Hepatocyte (in vitro differentiated cells): Measurements from ENCODE around the gene EEF1AKMT3. TPM values are rescaled to one million over a fixed set of nuclear protein-coding genes. Genes with fewer than 3 reads are reported as not detected.

Experiments
- DNase-seq: peaks from one replicate; pipeline ENCODE4 v3.0.0-alpha.2; 2016; ENCODE audit warnings: low spot score
- H2AFZ ChIP-seq: fragments of 200-600 bp; sonication (generic); 2 replicates; pipeline ENCODE4 v1.6.0; 2016; ENCODE audit warnings: antibody characterized with exemption, mild to moderate bottlenecking
- H3K27ac ChIP-seq: fragments of 200-600 bp; sonication (generic); 2 replicates; pipeline ENCODE4 v1.5.1; 2016; ENCODE audit warnings: mild to moderate bottlenecking
- H3K27me3 ChIP-seq: fragments of 200-600 bp; sonication (generic); 2 replicates; pipeline ENCODE4 v1.6.1; 2016
- H3K36me3 ChIP-seq: fragments of 200-600 bp; sonication (generic); replicated peaks from 2 replicates; pipeline ENCODE4 v1.5.1; 2016; ENCODE audit warnings: low read depth; ENCODE audit not compliant: insufficient read depth
- H3K4me1 ChIP-seq: fragments of 200-600 bp; sonication (generic); 2 replicates; pipeline ENCODE4 v1.5.1; 2016; ENCODE audit warnings: mild to moderate bottlenecking, moderate library complexity; ENCODE audit not compliant: insufficient read depth
- H3K4me2 ChIP-seq: fragments of 200-600 bp; sonication (generic); 2 replicates; pipeline ENCODE4 v1.6.0; 2016
- H3K4me3 ChIP-seq: fragments of 200-600 bp; sonication (generic); 2 replicates; pipeline ENCODE4 v1.5.1; 2016; ENCODE audit warnings: mild to moderate bottlenecking
- H3K79me2 ChIP-seq: fragments of 200-600 bp; sonication (generic); 2 replicates; pipeline ENCODE4 v1.6.0; 2017; ENCODE audit warnings: mild to moderate bottlenecking
- H3K9me2 ChIP-seq: fragments of 200-600 bp; sonication (generic); replicated peaks from 2 replicates; pipeline ENCODE4 v1.6.0; 2017; ENCODE audit warnings: mild to moderate bottlenecking; ENCODE audit not compliant: insufficient read depth
- H3K9me3 ChIP-seq: fragments of 200-600 bp; sonication (generic); 2 replicates; pipeline ENCODE4 v1.5.1; 2016; ENCODE audit warnings: low read depth, mild to moderate bottlenecking
- H4K20me1 ChIP-seq: fragments of 200-600 bp; sonication (generic); 2 replicates; pipeline ENCODE4 v1.6.0; 2016; ENCODE audit warnings: mild to moderate bottlenecking; ENCODE audit not compliant: insufficient read depth, poor library complexity, severe bottlenecking
- EZH2 ChIP-seq: fragments of 200-600 bp; sonication (generic); IDR thresholded peaks from 2 replicates; pipeline ENCODE4 v1.6.1; 2016; ENCODE audit warnings: antibody characterized with exemption, mild to moderate bottlenecking, borderline replicate concordance
- EZH2phosphoT487 ChIP-seq: fragments of 200-600 bp; sonication (generic); IDR thresholded peaks from one replicate; pipeline ENCODE4 v1.6.1; 2018; ENCODE audit warnings: antibody characterized with exemption, mild to moderate bottlenecking, low read depth, moderate library complexity; ENCODE audit not compliant: unreplicated experiment, severe bottlenecking
- WGBS: methylation state at CpG from one replicate; pipeline ENCODE4 v1.1.6; 2016; ENCODE audit warnings: low lambda C conversion rate; ENCODE audit errors: missing lambda C conversion rate; 5-methylcytosine and 5-hydroxymethylcytosine counted together
- microRNA counts: library from miRNA; unstranded; fragments of <30 nt; microRNA quantifications from one replicate; lab custom pipeline; 2017
- microRNA-seq: library from miRNA; unstranded; fragments of <30 nt; microRNA quantifications from one replicate; pipeline ENCODE4, GENCODE V29; 2017
- polyA plus RNA-seq: library from polyadenylated mRNA; unstranded; fragments of >200 nt; fragmentation: Nextera tagmentation; extraction: Ambion mirVana; gene quantifications from 2 replicates; pipeline ENCODE4 v1.2.1, GENCODE V29; 2016
- small RNA-seq: library from RNA; depleted of rRNA; stranded (forward); fragments of <200 nt; gene quantifications from one replicate; pipeline ENCODE3, GENCODE V24; 2014
- total RNA-seq: library from RNA; depleted of rRNA; stranded (reverse); fragments of >200 nt; gene quantifications from 2 replicates; pipeline ENCODE4 v1.2.3, GENCODE V29; 2014
- TF ChIP-seq, protein P1 (sequence below): fragments of 200-600 bp; sonication (generic); IDR thresholded peaks from 2 replicates; pipeline ENCODE4 v1.5.1; 2016; ENCODE audit warnings: antibody characterized with exemption, mild to moderate bottlenecking; ENCODE audit not compliant: poor library complexity

EEF1AKMT3 gene
- total and polyA plus RNA-seq, 2 experiments from 2014 or later, result 4.5 to 7.6 TPM

DNA sequence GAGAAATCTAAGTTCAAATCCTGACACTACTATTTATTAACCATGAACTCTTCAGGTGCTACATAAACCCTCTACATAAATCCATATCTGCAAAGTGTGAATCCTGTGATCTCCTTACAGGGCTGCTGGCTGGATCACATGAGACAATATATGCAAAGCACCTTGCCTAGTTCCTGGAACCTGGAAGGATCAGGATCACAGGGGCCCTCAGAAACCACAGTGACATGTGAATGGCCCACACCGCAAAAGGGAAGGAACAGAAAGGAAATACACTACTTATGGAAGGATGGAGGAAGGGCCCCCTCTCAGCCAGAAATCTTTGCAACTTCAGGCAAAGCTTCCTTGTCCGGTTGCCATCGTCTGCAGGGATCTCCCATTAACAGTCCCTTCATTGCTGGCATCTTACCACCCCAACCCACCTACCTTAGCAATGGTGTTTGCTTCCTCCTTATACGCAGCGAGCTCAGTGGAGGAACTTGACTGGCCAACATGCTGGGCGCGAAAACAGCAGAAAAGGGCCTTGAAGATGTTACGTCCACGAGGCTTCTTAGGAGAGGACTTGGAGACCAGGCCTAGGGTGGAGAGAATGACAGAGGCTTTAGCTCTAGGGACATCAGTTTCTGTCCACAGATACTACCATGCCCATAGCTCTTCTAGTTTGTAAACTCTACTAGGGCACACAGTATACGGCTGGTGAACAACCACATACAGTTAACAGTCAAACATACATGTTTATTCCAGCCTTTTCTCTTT lies 56.8 kb downstream of the EEF1AKMT3 start:
- peaks cover 5% of the 10 kb centered on the region for H3K36me3 ChIP-seq
- DNase-seq, result no peak
- H3K9me2 ChIP-seq, result no peaks in the 10 kb centered on the region
- no peak overlapping the region for H2AFZ ChIP-seq
- no peak overlapping the region for H3K4me3 ChIP-seq
- no peak for TF ChIP-seq EZH2
- TF ChIP-seq, protein P1, sequence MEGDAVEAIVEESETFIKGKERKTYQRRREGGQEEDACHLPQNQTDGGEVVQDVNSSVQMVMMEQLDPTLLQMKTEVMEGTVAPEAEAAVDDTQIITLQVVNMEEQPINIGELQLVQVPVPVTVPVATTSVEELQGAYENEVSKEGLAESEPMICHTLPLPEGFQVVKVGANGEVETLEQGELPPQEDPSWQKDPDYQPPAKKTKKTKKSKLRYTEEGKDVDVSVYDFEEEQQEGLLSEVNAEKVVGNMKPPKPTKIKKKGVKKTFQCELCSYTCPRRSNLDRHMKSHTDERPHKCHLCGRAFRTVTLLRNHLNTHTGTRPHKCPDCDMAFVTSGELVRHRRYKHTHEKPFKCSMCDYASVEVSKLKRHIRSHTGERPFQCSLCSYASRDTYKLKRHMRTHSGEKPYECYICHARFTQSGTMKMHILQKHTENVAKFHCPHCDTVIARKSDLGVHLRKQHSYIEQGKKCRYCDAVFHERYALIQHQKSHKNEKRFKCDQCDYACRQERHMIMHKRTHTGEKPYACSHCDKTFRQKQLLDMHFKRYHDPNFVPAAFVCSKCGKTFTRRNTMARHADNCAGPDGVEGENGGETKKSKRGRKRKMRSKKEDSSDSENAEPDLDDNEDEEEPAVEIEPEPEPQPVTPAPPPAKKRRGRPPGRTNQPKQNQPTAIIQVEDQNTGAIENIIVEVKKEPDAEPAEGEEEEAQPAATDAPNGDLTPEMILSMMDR, result no peak
- no peak for TF ChIP-seq EZH2phosphoT487
- H3K79me2 ChIP-seq, result peaks cover 97% of the 10 kb centered on the region
- H4K20me1 ChIP-seq, result peaks cover 97% of the 10 kb centered on the region
- H3K27me3 ChIP-seq, result no peaks in the 10 kb centered on the region
- H3K9me3 ChIP-seq, result no peaks in the 10 kb centered on the region
- H3K27ac ChIP-seq, result no peak overlapping the region
- peaks cover 28% of the 10 kb centered on the region for H3K4me1 ChIP-seq
- WGBS, result 91% methylated on average over 10 of the region's 10 CpGs
- H3K4me2 ChIP-seq, result peak overlapping the region; percentile 36

DNA sequence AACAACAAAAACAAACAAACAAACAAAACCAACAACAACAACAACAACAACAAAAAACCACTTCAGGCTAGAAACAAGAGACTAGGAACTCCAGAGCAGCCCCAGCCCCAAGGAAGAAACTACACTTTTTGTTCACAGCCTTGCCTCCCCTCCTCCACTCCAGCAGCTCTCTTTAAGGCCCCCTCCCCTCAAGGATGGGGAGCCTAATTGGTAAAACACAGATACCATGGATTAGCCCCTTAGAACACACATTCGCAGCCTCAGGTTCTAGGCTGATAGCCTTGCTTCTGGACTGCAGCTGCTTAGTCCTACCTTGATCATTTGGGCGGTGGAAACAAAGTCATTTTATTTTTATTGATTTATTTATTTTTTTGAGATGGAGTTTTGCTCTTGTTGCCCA lies 58.0 kb downstream of the EEF1AKMT3 start:
- H3K4me1 ChIP-seq, result peaks cover 37% of the 10 kb centered on the region
- no peak for TF ChIP-seq EZH2
- no peak for TF ChIP-seq EZH2phosphoT487
- TF ChIP-seq, protein P1, result no peak
- DNase-seq, result no peak
- no peaks in the 10 kb centered on the region for H3K9me3 ChIP-seq
- no peak overlapping the region for H2AFZ ChIP-seq
- peaks cover 5% of the 10 kb centered on the region for H3K36me3 ChIP-seq
- peaks cover 97% of the 10 kb centered on the region for H4K20me1 ChIP-seq
- H3K9me2 ChIP-seq, result no peaks in the 10 kb centered on the region
- H3K79me2 ChIP-seq, result peaks cover 99% of the 10 kb centered on the region
- no peak overlapping the region for H3K4me3 ChIP-seq
- no peaks in the 10 kb centered on the region for H3K27me3 ChIP-seq
- no peak overlapping the region for H3K27ac ChIP-seq
- WGBS, result 89% methylated on average over 2 of the region's 2 CpGs
- no peak overlapping the region for H3K4me2 ChIP-seq

MicroRNA genes within 50 kb of the gene (microRNA counts, 767-probe panel; counts per million panel counts)
- microRNA hsa-miR-26a-5p (lab: Ali Mortazavi, UCI), result 9,976 counts per million, percentile 81 among the panel's probes with 10 or more counts

Small RNA genes lying within 50 kb of the gene (microRNA-seq; reads per million reads assigned to microRNA genes)
- gene MIR26A2 (346 reads per million, percentile 70 among the genes with 10 or more reads in this experiment), gene MIR6759 (1.3 reads per million)

Small RNA genes lying within 50 kb of the gene (small RNA-seq; reads per million reads assigned to genes)
- gene MIR26A2, result 4.1 reads per million, percentile 92 among the genes with 10 or more reads in this experiment
- not detected for gene RNU6-1083P

Other genes with a start within 250 kb of the EEF1AKMT3 start
- gene MBD6, start 249.8 kb upstream of the EEF1AKMT3 start, total RNA-seq, result 6.6 and 7.0 TPM in 2 replicates
- 35.2 and 39.8 TPM in 2 replicates for gene MBD6, start 249.8 kb upstream of the EEF1AKMT3 start, polyA plus RNA-seq
- gene DCTN2, start 225.4 kb upstream of the EEF1AKMT3 start, total RNA-seq, result 122 and 124 TPM in 2 replicates
- 110 and 112 TPM in 2 replicates for gene DCTN2, start 225.4 kb upstream of the EEF1AKMT3 start, polyA plus RNA-seq
- gene KIF5A, start 222.6 kb upstream of the EEF1AKMT3 start, total RNA-seq, result 0.03 and 0.16 TPM in 2 replicates
- 0.18 TPM in 2 replicates for gene KIF5A, start 222.6 kb upstream of the EEF1AKMT3 start, polyA plus RNA-seq
- gene PIP4K2C, start 181.4 kb upstream of the EEF1AKMT3 start, total RNA-seq, result 30.0 and 41.6 TPM in 2 replicates
- 32.3 and 34.2 TPM in 2 replicates for gene PIP4K2C, start 181.4 kb upstream of the EEF1AKMT3 start, polyA plus RNA-seq
- gene DTX3, start 167.8 kb upstream of the EEF1AKMT3 start, total RNA-seq, result 17.7 and 19.9 TPM in 2 replicates
- gene DTX3, start 167.8 kb upstream of the EEF1AKMT3 start, polyA plus RNA-seq, result 31.2 and 42.9 TPM in 2 replicates
- gene ARHGEF25, start 161.2 kb upstream of the EEF1AKMT3 start, total RNA-seq, result 9.0 and 12.6 TPM in 2 replicates
- 0.29 and 1.3 TPM in 2 replicates for gene ARHGEF25, start 161.2 kb upstream of the EEF1AKMT3 start, polyA plus RNA-seq
- gene B4GALNT1, start 139.4 kb upstream of the EEF1AKMT3 start, total RNA-seq, result 0.24 and 0.97 TPM in 2 replicates
- 0.97 and 1.2 TPM in 2 replicates for gene B4GALNT1, start 139.4 kb upstream of the EEF1AKMT3 start, polyA plus RNA-seq
- gene OS9, start 78.5 kb upstream of the EEF1AKMT3 start, total RNA-seq, result 303 and 366 TPM in 2 replicates
- gene OS9, start 78.5 kb upstream of the EEF1AKMT3 start, polyA plus RNA-seq, result 243 and 250 TPM in 2 replicates
- gene AGAP2, start 33.9 kb upstream of the EEF1AKMT3 start, total RNA-seq, result 0.33 and 0.76 TPM in 2 replicates
- gene AGAP2, start 33.9 kb upstream of the EEF1AKMT3 start, polyA plus RNA-seq, result 0.04 TPM in 2 replicates
- 77.6 and 81.3 TPM in 2 replicates for gene TSPAN31, start 27.6 kb upstream of the EEF1AKMT3 start, total RNA-seq
- gene TSPAN31, start 27.6 kb upstream of the EEF1AKMT3 start, polyA plus RNA-seq, result 54.9 and 69.2 TPM in 2 replicates
- 306 and 339 TPM in 2 replicates for gene CDK4, start 20.3 kb upstream of the EEF1AKMT3 start, total RNA-seq
- 308 and 315 TPM in 2 replicates for gene CDK4, start 20.3 kb upstream of the EEF1AKMT3 start, polyA plus RNA-seq
- 14.6 and 16.9 TPM in 2 replicates for gene MARCHF9, start 17.5 kb upstream of the EEF1AKMT3 start, total RNA-seq
- gene MARCHF9, start 17.5 kb upstream of the EEF1AKMT3 start, polyA plus RNA-seq, result 13.6 and 14.8 TPM in 2 replicates
- gene CYP27B1, start 5.5 kb upstream of the EEF1AKMT3 start, total RNA-seq, result 0.23 and 2.9 TPM in 2 replicates
- 0.89 and 2.3 TPM in 2 replicates for gene CYP27B1, start 5.5 kb upstream of the EEF1AKMT3 start, polyA plus RNA-seq
- 8.6 and 8.8 TPM in 2 replicates for gene METTL1, start 509 bp upstream of the EEF1AKMT3 start, total RNA-seq
- gene METTL1, start 509 bp upstream of the EEF1AKMT3 start, polyA plus RNA-seq, result 26.1 and 31.1 TPM in 2 replicates
- 15.7 and 25.9 TPM in 2 replicates for gene TSFM, start 10.2 kb downstream of the EEF1AKMT3 start, total RNA-seq
- 38.9 and 46.8 TPM in 2 replicates for gene TSFM, start 10.2 kb downstream of the EEF1AKMT3 start, polyA plus RNA-seq
- 1.0 and 2.4 TPM in 2 replicates for gene AVIL, start 46.1 kb downstream of the EEF1AKMT3 start, total RNA-seq
- 0.93 and 1.3 TPM in 2 replicates for gene AVIL, start 46.1 kb downstream of the EEF1AKMT3 start, polyA plus RNA-seq
- 96.8 and 107 TPM in 2 replicates for gene CTDSP2, start 74.1 kb downstream of the EEF1AKMT3 start, total RNA-seq
- 59.3 and 75.9 TPM in 2 replicates for gene CTDSP2, start 74.1 kb downstream of the EEF1AKMT3 start, polyA plus RNA-seq
- 6.8 and 13.7 TPM in 2 replicates for gene ATP23, start 169.0 kb downstream of the EEF1AKMT3 start, total RNA-seq
- 6.3 and 9.1 TPM in 2 replicates for gene ATP23, start 169.0 kb downstream of the EEF1AKMT3 start, polyA plus RNA-seq